GM23248 (cell line): ENCODE results near the gene IGSF1.

Experiments used
- EZH2 ChIP-seq: fragments of 200-600 bp; sonication (generic); IDR thresholded peaks from 2 replicates; pipeline ENCODE4 v1.6.1; 2018; ENCODE audit warnings: antibody characterized with exemption, mild to moderate bottlenecking; ENCODE audit not compliant: insufficient read depth, poor library complexity, severe bottlenecking
- EZH2phosphoT487 ChIP-seq: fragments of 200-600 bp; sonication (generic); IDR thresholded peaks from 2 replicates; pipeline ENCODE4 v1.6.1; 2018; ENCODE audit warnings: antibody characterized with exemption, moderate library complexity, mild to moderate bottlenecking, low read depth; ENCODE audit not compliant: insufficient read depth

DNA sequence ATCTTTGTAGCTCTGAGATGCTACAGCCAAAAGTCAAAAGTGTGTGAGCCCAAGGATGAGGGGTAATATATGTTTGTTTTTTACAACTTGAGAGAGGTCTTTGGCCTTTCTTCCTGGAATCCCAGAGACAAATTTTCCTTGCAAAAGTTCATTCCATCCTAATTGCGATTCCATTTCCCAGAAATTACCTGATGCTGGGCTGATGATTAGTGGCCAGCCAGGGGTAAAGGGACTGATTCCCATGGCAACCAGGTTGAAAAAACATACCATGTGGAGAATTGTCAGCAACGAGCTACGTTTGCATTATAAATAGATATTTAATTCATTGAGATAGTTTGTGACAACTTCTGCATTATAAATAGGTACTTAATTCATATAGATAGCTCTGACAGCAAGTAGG lies 17.8 kb downstream of the IGSF1 start:
- TF ChIP-seq EZH2 (no peak), EZH2phosphoT487 (no peak)
